ENCODE measurements around the gene ZFYVE28. TPM values are rescaled to one million over a fixed set of nuclear protein-coding genes. Genes with fewer than 3 reads are reported as not detected.
"Not testable (repeated sequence)": the region's sequence is repeated elsewhere in the genome, so short reads cannot be mapped to it uniquely, and the experiment has no call there.

Gene ZFYVE28
- total RNA-seq, 2 experiments from 2014 or later, result 9.6 to 10.3 TPM

- CTCF ChIA-PET, result no interaction called here
Observed at GRCh38 chr4:2288051-2288541, 130.3 kb downstream of the ZFYVE28 start.

GRCh38 chr4:2287594-2287915, 130.9 kb downstream of the ZFYVE28 start:
- CTCF ChIA-PET, result no interaction called here

More at GRCh38 chr4:2288051-2288541, 130.3 kb downstream of the ZFYVE28 start:
- POLR2A ChIA-PET, result no interaction called here

GRCh38 chr4:2286904-2287593, 131.4 kb downstream of the ZFYVE28 start:
- POLR2A ChIA-PET, result no interaction called here
- CTCF ChIA-PET, result no interaction called here

More at GRCh38 chr4:2287594-2287915, 130.9 kb downstream of the ZFYVE28 start:
- POLR2A ChIA-PET, result no interaction called here

- ChIA-PET POLR2A (no interaction called here), CTCF (no interaction called here)
Observed at GRCh38 chr4:2285613-2286381, 132.6 kb downstream of the ZFYVE28 start.

- POLR2A ChIA-PET, result no interaction called here
Observed at GRCh38 chr4:2284934-2285612, 133.4 kb downstream of the ZFYVE28 start.

GRCh38 chr4:2284161-2284933, 134.1 kb downstream of the ZFYVE28 start:
- POLR2A ChIA-PET, result no interaction called here
- CTCF ChIA-PET, result no interaction called here

More at GRCh38 chr4:2284934-2285612, 133.4 kb downstream of the ZFYVE28 start:
- CTCF ChIA-PET, result no interaction called here

GRCh38 chr4:2283199-2283711, 135.2 kb downstream of the ZFYVE28 start:
- ChIA-PET CTCF (no interaction called here), POLR2A (no interaction called here)

GRCh38 chr4:2281575-2282343, 136.7 kb downstream of the ZFYVE28 start:
- ChIA-PET POLR2A (interaction anchor here (1.0 kb wide), 1 partner anchor 187 kb away, joined by 5 read pairs; the partner anchor contains the start of gene RNF4), CTCF (no interaction called here)

- POLR2A ChIA-PET, result no interaction called here
Observed at GRCh38 chr4:2280531-2281300, 137.7 kb downstream of the ZFYVE28 start.

GRCh38 chr4:2277956-2278355, 140.5 kb downstream of the ZFYVE28 start:
- POLR2A ChIA-PET, result no interaction called here
- CTCF ChIA-PET, result no interaction called here

More at GRCh38 chr4:2280531-2281300, 137.7 kb downstream of the ZFYVE28 start:
- CTCF ChIA-PET, result interaction anchor here (1.2 kb wide), 1 partner anchor 179 kb away, joined by 3 read pairs; no protein-coding TSS in a partner anchor

GRCh38 chr4:2276581-2277325, 141.7 kb downstream of the ZFYVE28 start:
- CTCF ChIA-PET, result no interaction called here

GRCh38 chr4:2275546-2276251, 142.7 kb downstream of the ZFYVE28 start:
- ChIA-PET POLR2A (no interaction called here), CTCF (no interaction called here)

More at GRCh38 chr4:2276581-2277325, 141.7 kb downstream of the ZFYVE28 start:
- POLR2A ChIA-PET, result no interaction called here

GRCh38 chr4:2275044-2275397, 143.4 kb downstream of the ZFYVE28 start:
- POLR2A ChIA-PET, CTCF ChIA-PET: not testable (repeated sequence)

GRCh38 chr4:2274320-2275043, 144.0 kb downstream of the ZFYVE28 start:
- CTCF ChIA-PET, result no interaction called here

GRCh38 chr4:2273657-2274319, 144.7 kb downstream of the ZFYVE28 start:
- POLR2A ChIA-PET, result no interaction called here

More at GRCh38 chr4:2274320-2275043, 144.0 kb downstream of the ZFYVE28 start:
- POLR2A ChIA-PET, result no interaction called here

GRCh38 chr4:2273221-2273620, 145.2 kb downstream of the ZFYVE28 start:
- ChIA-PET CTCF (no interaction called here), POLR2A (no interaction called here)

More at GRCh38 chr4:2273657-2274319, 144.7 kb downstream of the ZFYVE28 start:
- CTCF ChIA-PET, result no interaction called here

Data from activated CD8-positive, alpha-beta memory T cell treated with anti-CD3 and anti-CD28 coated beads for 36 hours (primary cell).